Lung (tissue), 12 donors: ENCODE results near the gene PAK6. TPM values are rescaled to one million over a fixed set of nuclear protein-coding genes. Genes with fewer than 3 reads are reported as not detected.
A peak's percentile ranks its signal among the peaks of the same experiment; 100 is the strongest.

Experiments
- ATAC-seq: fragments of 200-7000 bp; cut with Tn5 transposase; one replicate; pipeline ENCODE4 v1.9.1; 2020; ENCODE audit warnings: moderate number of reproducible peaks; ENCODE audit not compliant: insufficient read depth, low FRiP score
- DNase-seq, 3 donors: peaks; one replicate each; pipeline ENCODE4 v3.0.0-alpha.2; 2013 to 2017
- H3K27ac ChIP-seq, 2 donors: one replicate each; pipeline ENCODE4 v1.5.1; 2013; ENCODE audit warnings: mild to moderate bottlenecking in 2 of 2, moderate library complexity in 2 of 2, control low read depth in 1 of 2, inconsistent platforms in 1 of 2, low read depth in 1 of 2, low read length in 1 of 2
- H3K27me3 ChIP-seq, 3 donors: one replicate each; pipeline ENCODE4 v1.5.1; 2013; ENCODE audit warnings: low read length in 2 of 3; ENCODE audit not compliant: control insufficient read depth in 3 of 3, insufficient read depth in 3 of 3
- H3K36me3 ChIP-seq, 4 donors: one replicate each; pipeline ENCODE4 v1.5.1; 2013; ENCODE audit warnings: low read length in 4 of 4, mild to moderate bottlenecking in 1 of 4, moderate library complexity in 1 of 4; ENCODE audit not compliant: control insufficient read depth in 4 of 4, insufficient read depth in 4 of 4
- H3K4me1 ChIP-seq, 5 donors: one replicate each; pipeline ENCODE4 v1.5.1; 2013; ENCODE audit warnings: low read length in 5 of 5, mild to moderate bottlenecking in 2 of 5, moderate library complexity in 1 of 5; ENCODE audit not compliant: control insufficient read depth in 5 of 5, insufficient read depth in 5 of 5
- H3K4me3 ChIP-seq: one replicate; pipeline ENCODE4 v1.5.1; 2013; ENCODE audit warnings: mild to moderate bottlenecking, control low read depth, moderate library complexity
- H3K9ac ChIP-seq, 2 donors: one replicate each; pipeline ENCODE4 v1.5.1; 2013; ENCODE audit warnings: low read length in 2 of 2, control low read depth in 1 of 2; ENCODE audit not compliant: insufficient read depth in 1 of 2
- H3K9me3 ChIP-seq, 4 donors: one replicate each; pipeline ENCODE4 v1.5.1; 2013; ENCODE audit warnings: low read length in 3 of 4, mild to moderate bottlenecking in 1 of 4, moderate library complexity in 1 of 4; ENCODE audit not compliant: control insufficient read depth in 4 of 4, insufficient read depth in 3 of 4
- CTCF ChIP-seq: IDR thresholded peaks from 2 replicates; pipeline ENCODE4 v1.5.1; 2012; ENCODE audit warnings: mild to moderate bottlenecking; ENCODE audit errors: control extremely low read depth, extremely low read depth
- WGBS, 2 donors: extraction: QIAGEN DNeasy Blood & Tissue Kit; methylation state at CpG; one replicate each; pipeline ENCODE4 v1.1.7; 2013; 5-methylcytosine and 5-hydroxymethylcytosine counted together
- polyA plus RNA-seq, 2 donors: library from polyadenylated mRNA; stranded (reverse); fragments of 200-250 nt; gene quantifications; one replicate each; pipeline ENCODE4 v1.2.1, GENCODE V29; 2013
- total RNA-seq, 2 donors: library from RNA; depleted of rRNA in 1 of 2; stranded (reverse); fragments of >200 nt in 1 of 2; gene quantifications; one replicate each; pipeline ENCODE4 v1.2.1, GENCODE V29; 2014 to 2021
- donor health status: control.
- donor health status: control.
- donor health status: Bipolar disorder and iron deficiency.
- donor health status: healthy.
- donor health status: DM: yes; HTN: yes; CAD: no.

Gene PAK6
- total and polyA plus RNA-seq, 4 donors = 5.8 to 10.4 (median 7.2) TPM

- no peak overlapping the region for H3K4me3 ChIP-seq
- 67 to 85% methylated on average over 3 of the region's 3 CpGs for WGBS, 2 donors
- peaks cover 0 to 7% (median 0%) of the 10 kb centered on the region in 5 donors for H3K4me1 ChIP-seq
- H3K27me3 ChIP-seq = peaks cover 0 to 5% (median 0%) of the 10 kb centered on the region in 3 donors
- DNase-seq (no peak), ATAC-seq (no peak)
- TF ChIP-seq CTCF = no peak
- H3K27ac ChIP-seq = no peak overlapping the region
- no peaks in the 10 kb centered on the region for H3K36me3 ChIP-seq
- no peak overlapping the region for H3K9ac ChIP-seq
- no peaks in the 10 kb centered on the region for H3K9me3 ChIP-seq
Measured at GRCh38 chr15:40316931-40317330, 78.1 kb downstream of the PAK6 start.

- Histone ChIP-seq H3K9ac (no peak overlapping the region), H3K27me3 (peaks cover 0 to 5% (median 0%) of the 10 kb centered on the region in 3 donors), H3K4me3 (no peak overlapping the region), H3K27ac (no peak overlapping the region), H3K36me3 (no peaks in the 10 kb centered on the region), H3K9me3 (no peaks in the 10 kb centered on the region), H3K4me1 (peaks cover 0 to 7% (median 5%) of the 10 kb centered on the region in 5 donors)
- ATAC-seq (no peak), DNase-seq (no peak)
- 76 to 85% methylated on average over 4 of the region's 4 CpGs for WGBS, 2 donors
- TF ChIP-seq CTCF = no peak
Measured at GRCh38 chr15:40317580-40317979, 78.7 kb downstream of the PAK6 start.

GRCh38 chr15:40320409-40320808 is 81.5 kb downstream of the PAK6 start:
- H3K4me1 ChIP-seq = peaks cover 0 to 17% (median 7%) of the 10 kb centered on the region in 5 donors
- H3K36me3 ChIP-seq = no peaks in the 10 kb centered on the region
- ATAC-seq = no peak
- no peak overlapping the region for H3K4me3 ChIP-seq
- no peak for TF ChIP-seq CTCF
- WGBS, 2 donors = 95% methylated on average over 1 of the region's 1 CpG
- H3K27me3 ChIP-seq = peaks cover 0 to 2% (median 0%) of the 10 kb centered on the region in 3 donors
- peak in 1 of 3 donors; percentile 4 for DNase-seq
- H3K9me3 ChIP-seq = no peaks in the 10 kb centered on the region
- H3K9ac ChIP-seq = no peak overlapping the region
- H3K27ac ChIP-seq = no peak overlapping the region

- no peak for ATAC-seq
- DNase-seq = peak; percentile 50 to 80 (median 77)
- Histone ChIP-seq H3K4me3 (no peak overlapping the region), H3K27me3 (peaks cover 0 to 2% (median 0%) of the 10 kb centered on the region in 3 donors), H3K9ac (no peak overlapping the region), H3K4me1 (peaks cover under 1 to 22% (median 10%) of the 10 kb centered on the region in 5 donors), H3K36me3 (no peaks in the 10 kb centered on the region), H3K9me3 (no peaks in the 10 kb centered on the region), H3K27ac (no peak overlapping the region)
- peak; percentile 80 for TF ChIP-seq CTCF
- WGBS, 2 donors = 3% methylated on average over 2 of the region's 2 CpGs
Measured at GRCh38 chr15:40320931-40321371, 82.1 kb downstream of the PAK6 start.
